ENCODE results near the gene KLHL29.
A peak's percentile ranks its signal among the peaks of the same experiment; 100 is the strongest.

Gene KLHL29

GRCh38 chr2:23688486-23689130 is 303.6 kb downstream of the KLHL29 start:
- no peak overlapping the region for H4K91ac ChIP-seq (ENCODE audit: low read depth, low read length)
- DNase-seq, result no peak
- H3K27ac ChIP-seq (ENCODE audit: low read depth, low read length), result no peak overlapping the region
- WGBS (ENCODE audit: extremely low coverage, insufficient coverage, insufficient read length), result no CpG with 5 or more reads among the region's 15 CpGs
- H3K4me1 ChIP-seq (ENCODE audit: control insufficient read depth in 1 of 2, insufficient read depth in 2 of 2, low read length in 2 of 2), result peaks cover 7 to 8% of the 10 kb centered on the region in 2 experiments
- H3K4me2 ChIP-seq (ENCODE audit: low read length), result no peak overlapping the region
- no peak overlapping the region for H3K4ac ChIP-seq (ENCODE audit: low read depth, low read length)
- no peak overlapping the region for H3K23ac ChIP-seq (ENCODE audit: low read length)
- H2BK120ac ChIP-seq (ENCODE audit: insufficient read depth, low read length, poor library complexity), result no peak overlapping the region
- H4K12ac ChIP-seq (ENCODE audit: low read depth, low read length), result no peak overlapping the region
- peaks cover 11 to 19% of the 10 kb centered on the region in 2 experiments for H3K36me3 ChIP-seq (ENCODE audit: control insufficient read depth in 1 of 2, insufficient read depth in 2 of 2, low read length in 2 of 2)
- H3K79me1 ChIP-seq (ENCODE audit: low read length), result no peaks in the 10 kb centered on the region
- no peak overlapping the region for H3K4me3 ChIP-seq (ENCODE audit: low read depth, low read length)
- H3K9ac ChIP-seq (ENCODE audit: low read length), result no peak overlapping the region
- no peaks in the 10 kb centered on the region for H3K27me3 ChIP-seq (ENCODE audit: insufficient read depth, low read length)
- no peak overlapping the region for H3K18ac ChIP-seq (ENCODE audit: low read length)
- no peak overlapping the region for H4K8ac ChIP-seq (ENCODE audit: low read depth, low read length)
- no peaks in the 10 kb centered on the region for H3K9me3 ChIP-seq (ENCODE audit: insufficient read depth, low read depth, low read length)
- no peak overlapping the region for H2AK5ac ChIP-seq (ENCODE audit: low read length)
- H3K14ac ChIP-seq (ENCODE audit: low read length), result no peak overlapping the region
- H2AFZ ChIP-seq (ENCODE audit: insufficient read depth, low read length, poor library complexity), result no peak overlapping the region
- no peak overlapping the region for H2BK5ac ChIP-seq (ENCODE audit: low read depth, low read length, poor library complexity)
- H3K79me2 ChIP-seq (ENCODE audit: control insufficient read depth, insufficient read depth, low read length, poor library complexity), result no peaks in the 10 kb centered on the region
- H2BK12ac ChIP-seq (ENCODE audit: low read length), result no peak overlapping the region

GRCh38 chr2:23689131-23689700 is 304.2 kb downstream of the KLHL29 start:
- Histone ChIP-seq H4K91ac (ENCODE audit: low read depth, low read length) (no peak overlapping the region), H3K27me3 (ENCODE audit: insufficient read depth, low read length) (no peaks in the 10 kb centered on the region), H2BK120ac (ENCODE audit: insufficient read depth, low read length, poor library complexity) (no peak overlapping the region), H3K4me2 (ENCODE audit: low read length) (no peak overlapping the region), H2AFZ (ENCODE audit: insufficient read depth, low read length, poor library complexity) (no peak overlapping the region), H3K79me1 (ENCODE audit: low read length) (no peaks in the 10 kb centered on the region), H2BK5ac (ENCODE audit: low read depth, low read length, poor library complexity) (no peak overlapping the region), H4K12ac (ENCODE audit: low read depth, low read length) (no peak overlapping the region), H3K14ac (ENCODE audit: low read length) (no peak overlapping the region), H3K23ac (ENCODE audit: low read length) (no peak overlapping the region), H3K18ac (ENCODE audit: low read length) (no peak overlapping the region), H4K8ac (ENCODE audit: low read depth, low read length) (no peak overlapping the region), H3K27ac (ENCODE audit: low read depth, low read length) (no peak overlapping the region), H3K79me2 (ENCODE audit: control insufficient read depth, insufficient read depth, low read length, poor library complexity) (no peaks in the 10 kb centered on the region), H3K4me1 (ENCODE audit: control insufficient read depth in 1 of 2, insufficient read depth in 2 of 2, low read length in 2 of 2) (peaks cover 7 to 8% of the 10 kb centered on the region in 2 experiments), H2AK5ac (ENCODE audit: low read length) (no peak overlapping the region), H3K9ac (ENCODE audit: low read length) (no peak overlapping the region), H3K4me3 (ENCODE audit: low read depth, low read length) (no peak overlapping the region), H2BK12ac (ENCODE audit: low read length) (no peak overlapping the region), H3K4ac (ENCODE audit: low read depth, low read length) (no peak overlapping the region), H3K9me3 (ENCODE audit: insufficient read depth, low read depth, low read length) (no peaks in the 10 kb centered on the region), H3K36me3 (ENCODE audit: control insufficient read depth in 1 of 2, insufficient read depth in 2 of 2, low read length in 2 of 2) (peaks cover 13 to 19% of the 10 kb centered on the region in 2 experiments)
- WGBS (ENCODE audit: extremely low coverage, insufficient coverage, insufficient read length), result no CpG with 5 or more reads among the region's 11 CpGs
- DNase-seq, result no peak

- no peak overlapping the region for H2BK5ac ChIP-seq (ENCODE audit: low read depth, low read length, poor library complexity)
- no peak overlapping the region for H3K18ac ChIP-seq (ENCODE audit: low read length)
- no peaks in the 10 kb centered on the region for H3K79me1 ChIP-seq (ENCODE audit: low read length)
- no peak overlapping the region for H3K4ac ChIP-seq (ENCODE audit: low read depth, low read length)
- H4K12ac ChIP-seq (ENCODE audit: low read depth, low read length), result no peak overlapping the region
- H3K9ac ChIP-seq (ENCODE audit: low read length), result no peak overlapping the region
- no peak overlapping the region for H4K8ac ChIP-seq (ENCODE audit: low read depth, low read length)
- H3K27me3 ChIP-seq (ENCODE audit: insufficient read depth, low read length), result no peaks in the 10 kb centered on the region
- no peaks in the 10 kb centered on the region for H3K79me2 ChIP-seq (ENCODE audit: control insufficient read depth, insufficient read depth, low read length, poor library complexity)
- H3K23ac ChIP-seq (ENCODE audit: low read length), result no peak overlapping the region
- no peak overlapping the region for H2BK120ac ChIP-seq (ENCODE audit: insufficient read depth, low read length, poor library complexity)
- H3K4me3 ChIP-seq (ENCODE audit: low read depth, low read length), result no peak overlapping the region
- H3K4me1 ChIP-seq (ENCODE audit: control insufficient read depth in 1 of 2, insufficient read depth in 2 of 2, low read length in 2 of 2), result peaks cover 7 to 8% of the 10 kb centered on the region in 2 experiments
- H3K4me2 ChIP-seq (ENCODE audit: low read length), result no peak overlapping the region
- peak; percentile 64 to 74 for DNase-seq
- H4K91ac ChIP-seq (ENCODE audit: low read depth, low read length), result no peak overlapping the region
- WGBS (ENCODE audit: extremely low coverage, insufficient coverage, insufficient read length), result no CpG with 5 or more reads among the region's 9 CpGs
- no peak overlapping the region for H2BK12ac ChIP-seq (ENCODE audit: low read length)
- no peak overlapping the region for H2AK5ac ChIP-seq (ENCODE audit: low read length)
- peaks cover 15 to 17% of the 10 kb centered on the region in 2 experiments for H3K36me3 ChIP-seq (ENCODE audit: control insufficient read depth in 1 of 2, insufficient read depth in 2 of 2, low read length in 2 of 2)
- no peak overlapping the region for H3K27ac ChIP-seq (ENCODE audit: low read depth, low read length)
- no peak overlapping the region for H3K14ac ChIP-seq (ENCODE audit: low read length)
- no peak overlapping the region for H2AFZ ChIP-seq (ENCODE audit: insufficient read depth, low read length, poor library complexity)
- no peaks in the 10 kb centered on the region for H3K9me3 ChIP-seq (ENCODE audit: insufficient read depth, low read depth, low read length)
These were observed 304.9 kb downstream of the KLHL29 start for GRCh38 chr2:23689891-23690290.

- Histone ChIP-seq H2BK12ac (ENCODE audit: low read length) (no peak overlapping the region), H3K9ac (ENCODE audit: low read length) (no peak overlapping the region), H2AK5ac (ENCODE audit: low read length) (no peak overlapping the region), H2BK5ac (ENCODE audit: low read depth, low read length, poor library complexity) (no peak overlapping the region), H3K79me2 (ENCODE audit: control insufficient read depth, insufficient read depth, low read length, poor library complexity) (no peaks in the 10 kb centered on the region), H3K27me3 (ENCODE audit: insufficient read depth, low read length) (no peaks in the 10 kb centered on the region), H3K79me1 (ENCODE audit: low read length) (no peaks in the 10 kb centered on the region), H4K12ac (ENCODE audit: low read depth, low read length) (no peak overlapping the region), H4K91ac (ENCODE audit: low read depth, low read length) (no peak overlapping the region), H2BK120ac (ENCODE audit: insufficient read depth, low read length, poor library complexity) (no peak overlapping the region), H3K4me1 (ENCODE audit: control insufficient read depth in 1 of 2, insufficient read depth in 2 of 2, low read length in 2 of 2) (peaks cover 7 to 8% of the 10 kb centered on the region in 2 experiments), H3K9me3 (ENCODE audit: insufficient read depth, low read depth, low read length) (no peaks in the 10 kb centered on the region), H3K14ac (ENCODE audit: low read length) (no peak overlapping the region), H3K27ac (ENCODE audit: low read depth, low read length) (no peak overlapping the region), H3K18ac (ENCODE audit: low read length) (no peak overlapping the region), H4K8ac (ENCODE audit: low read depth, low read length) (no peak overlapping the region), H3K4me2 (ENCODE audit: low read length) (no peak overlapping the region), H2AFZ (ENCODE audit: insufficient read depth, low read length, poor library complexity) (no peak overlapping the region), H3K23ac (ENCODE audit: low read length) (no peak overlapping the region), H3K36me3 (ENCODE audit: control insufficient read depth in 1 of 2, insufficient read depth in 2 of 2, low read length in 2 of 2) (peaks cover 17 to 19% of the 10 kb centered on the region in 2 experiments), H3K4ac (ENCODE audit: low read depth, low read length) (no peak overlapping the region), H3K4me3 (ENCODE audit: low read depth, low read length) (no peak overlapping the region)
- peak; percentile 78 to 83 for DNase-seq
- WGBS (ENCODE audit: extremely low coverage, insufficient coverage, insufficient read length), result no CpG with 5 or more reads among the region's 31 CpGs
These were observed 305.6 kb downstream of the KLHL29 start for GRCh38 chr2:23690421-23691105.
